ENCODE data around the gene LUZP1. TPM values are rescaled to one million over a fixed set of nuclear protein-coding genes. Genes with fewer than 3 reads are reported as not detected.

The LUZP1 gene
- total and polyA plus RNA-seq, 10 of the 15 experiments (the other 5 are each of a cell fraction or from before 2014, with no cell fraction given) = 11.3 to 28.2 (median 17.3) TPM

- SMC1A ChIA-PET (ENCODE audit: uncharacterized antibody, unreplicated experiment) = no interaction called here
- BruUV-seq (replicated peaks) = no TSS peak
- H3K4me3 ChIP-seq = no peak overlapping the region
- POLR2A ChIA-PET = interaction anchor here (0.6 kb wide), 1 partner anchor 13 kb away, joined by 3 read pairs; no protein-coding TSS in a partner anchor
- no peak for DNase-seq (ENCODE audit: low read depth, low spot score)
- H3K36me3 ChIP-seq (ENCODE audit: control insufficient read depth in 2 of 2, insufficient read depth in 2 of 2, low read length in 1 of 2) = no peaks in the 10 kb centered on the region
- intact Hi-C loops (cut with micrococcal nuclease; ENCODE audit: unreplicated experiment) (loop anchor here (5.0 to 10.0 kb wide), 2 partner anchors 60 to 188 kb away; no protein-coding TSS in a partner anchor), in situ Hi-C loops (cut with MboI) (no loop called here)
- CTCF ChIA-PET = interaction anchor here (0.6 to 1.0 kb wide), 3 partner anchors 30 to 816 kb away, joined by 3 read pairs; no protein-coding TSS in a partner anchor
- H2AFZ ChIP-seq (ENCODE audit: control insufficient read depth, low read depth, low read length) = no peak overlapping the region
- no peak overlapping the region for H3K9ac ChIP-seq (ENCODE audit: control insufficient read depth, insufficient read depth, low read length)
- 62% methylated on average over 4 of the region's 4 CpGs for WGBS (ENCODE audit: insufficient coverage, insufficient replicate concordance, low lambda C conversion rate, missing lambda C conversion rate)
- FAIRE-seq = no peak
- H3K9me3 ChIP-seq (replicated peaks; ENCODE audit: control insufficient read depth, insufficient read depth, low read length) = no peaks in the 10 kb centered on the region
- H3K27ac ChIP-seq (ENCODE audit: control insufficient read depth, insufficient read depth) = no peak overlapping the region
- no peak overlapping the region for H3K4me2 ChIP-seq (ENCODE audit: control insufficient read depth, insufficient read depth)
- H4K20me1 ChIP-seq (ENCODE audit: control insufficient read depth, insufficient read depth) = no peaks in the 10 kb centered on the region
- RAD21 ChIA-PET (ENCODE audit: unreplicated experiment) = no interaction called here
- H3K27me3 ChIP-seq (replicated peaks in 1 of 2; ENCODE audit: control insufficient read depth in 2 of 2, insufficient read depth in 2 of 2, low read length in 1 of 2) = peaks cover 0 to 5% of the 10 kb centered on the region in 2 experiments; a peak in 3 of 4 replicates
- peaks cover 3% of the 10 kb centered on the region for H3K4me1 ChIP-seq (ENCODE audit: control insufficient read depth, insufficient read depth, low read length)
- no peak for ATAC-seq
- H3K79me2 ChIP-seq (ENCODE audit: control insufficient read depth, insufficient read depth, low read length) = no peaks in the 10 kb centered on the region
- TF ChIP-seq PML (IDR thresholded peaks at IDR 0.05; ENCODE audit: low read length) (no peak), ZNF687 (IDR thresholded peaks at IDR 0.05) (no peak), BCLAF1 (IDR thresholded peaks at IDR 0.05) (no peak), SP1 (IDR thresholded peaks at IDR 0.05; ENCODE audit: low read depth, low read length) (no peak), E4F1 (IDR thresholded peaks at IDR 0.05; ENCODE audit: borderline replicate concordance, partially characterized antibody) (no peak), EGR1 (IDR thresholded peaks at IDR 0.05; ENCODE audit: borderline replicate concordance in 1 of 2, low read depth in 2 of 2, low read length in 2 of 2) (no peak), USF1 (IDR thresholded peaks at IDR 0.05; ENCODE audit: borderline replicate concordance, extremely low read length, insufficient read depth, low read depth, low read length) (no peak), NRF1 (conservative IDR thresholded peaks at IDR 0.05; ENCODE audit: low read depth, low read length) (no peak), E2F4 (IDR thresholded peaks at IDR 0.05; ENCODE audit: low read depth, low read length) (no peak), PKNOX1 (IDR thresholded peaks at IDR 0.05) (no peak)
These were observed 46.0 kb upstream of the LUZP1 start for GRCh38 chr1:23214640-23215039.

All from GM12878 (cell line).